NCI-H2107 (cell line): ENCODE measurements around the gene KCNJ5.

Source experiments
- DNase-seq: peaks from one replicate; lab custom pipeline; 2025; lab: John Stamatoyannopoulos, UW

The KCNJ5 gene

DNA sequence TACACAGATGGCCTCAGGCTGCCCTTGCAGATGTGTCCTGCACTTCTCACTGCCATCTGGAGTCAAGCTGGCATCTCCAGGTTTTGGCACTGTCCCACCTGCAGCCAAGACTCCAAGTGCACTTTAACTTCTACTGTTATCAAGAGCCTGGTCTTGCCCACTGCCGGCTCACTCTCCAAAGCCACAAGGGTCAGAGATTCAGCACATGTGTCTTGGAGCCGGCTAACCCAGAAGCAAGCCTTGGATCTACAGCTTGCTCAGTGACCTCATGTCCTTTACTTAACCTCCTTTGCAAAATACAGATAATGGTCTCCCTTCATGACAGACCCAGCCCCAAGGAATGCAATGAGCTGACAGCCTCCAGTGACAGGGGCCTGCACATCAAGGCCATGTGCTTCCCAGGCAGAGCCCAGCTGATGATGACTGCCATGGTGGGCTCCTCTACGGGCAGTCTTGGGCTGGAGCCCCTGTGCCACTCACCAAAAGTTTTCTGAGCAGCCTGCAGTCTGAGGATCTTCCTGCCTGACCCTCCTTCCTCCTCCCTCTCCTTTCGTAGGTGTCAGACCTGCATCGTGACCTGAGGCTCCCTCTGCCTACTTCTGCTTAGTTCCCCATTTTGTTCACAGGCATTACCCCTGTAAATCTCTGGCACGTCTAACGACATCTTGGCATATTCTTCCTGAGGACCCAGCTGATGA is 42.5 kb downstream of the KCNJ5 start:
- DNase-seq, result no peak

DNA sequence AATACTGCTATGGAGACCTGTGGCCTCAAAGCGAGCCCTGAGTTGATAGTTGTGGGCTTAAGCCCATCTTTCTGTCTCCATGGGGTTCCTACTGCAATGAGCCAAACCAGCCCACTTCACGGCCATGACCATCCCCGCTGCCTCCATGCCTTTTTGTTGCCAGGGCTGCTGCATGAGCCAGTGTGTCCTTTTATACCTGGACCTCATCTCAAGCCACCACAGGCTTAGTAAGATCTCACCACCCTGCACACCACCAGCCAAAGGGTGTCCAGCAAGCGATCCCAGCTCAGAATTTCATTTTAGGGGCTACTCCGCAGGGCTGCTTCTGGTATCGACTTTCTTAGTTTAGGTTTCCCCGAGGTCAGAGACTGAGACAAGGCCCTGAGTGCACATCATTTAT is 43.2 kb downstream of the KCNJ5 start:
- no peak for DNase-seq

DNA sequence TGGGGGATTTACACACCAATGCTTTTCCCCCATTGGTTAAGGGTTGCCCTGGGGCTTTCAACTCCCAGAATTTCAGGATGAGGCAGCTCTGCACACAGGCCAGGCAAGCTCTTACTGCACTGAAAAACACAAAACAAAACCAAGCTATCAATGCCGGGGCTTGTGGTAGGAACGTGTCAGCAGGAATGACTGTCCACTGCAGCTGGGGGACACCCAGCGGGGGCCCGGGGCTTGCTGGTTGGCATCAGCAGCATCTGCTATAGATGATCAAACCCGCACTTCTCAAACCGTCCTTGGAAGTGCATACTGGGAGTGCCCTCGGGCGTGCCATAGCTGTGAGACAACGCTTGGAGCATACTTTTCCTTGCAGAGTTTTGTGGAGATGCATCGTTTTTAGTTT is 43.8 kb downstream of the KCNJ5 start:
- DNase-seq, result no peak

DNA sequence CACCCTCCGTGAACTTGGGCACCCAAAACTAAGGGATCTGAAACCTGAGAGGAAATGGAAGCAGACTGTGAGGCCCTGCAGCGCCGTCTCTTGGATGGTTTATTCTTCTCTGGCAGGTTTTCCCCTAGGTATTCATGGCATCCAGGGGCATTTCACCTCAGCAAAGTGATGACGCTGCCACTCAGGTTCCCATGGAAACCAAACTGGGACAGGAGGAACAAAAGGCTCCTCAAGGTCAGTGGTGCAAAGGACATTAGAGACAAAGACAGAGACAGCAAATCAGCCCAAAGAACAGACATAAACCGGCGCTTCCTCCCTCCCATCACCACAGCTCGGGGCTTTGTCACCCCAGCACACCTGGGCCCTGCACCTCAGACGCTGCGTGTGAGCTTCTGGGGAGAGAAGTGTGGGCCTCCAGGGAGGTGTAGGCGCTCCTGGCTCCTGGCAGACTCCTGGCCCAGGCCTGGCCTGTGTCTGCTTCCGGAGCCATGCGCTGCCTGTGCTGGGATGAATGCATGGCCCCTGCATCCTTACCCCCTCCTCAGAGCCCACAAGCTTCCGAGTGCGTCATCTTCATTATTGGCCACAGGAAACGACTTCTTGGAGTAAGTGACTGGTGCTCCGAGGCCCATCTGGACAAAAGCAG is 45.6 kb downstream of the KCNJ5 start:
- peak; percentile 32 for DNase-seq

DNA sequence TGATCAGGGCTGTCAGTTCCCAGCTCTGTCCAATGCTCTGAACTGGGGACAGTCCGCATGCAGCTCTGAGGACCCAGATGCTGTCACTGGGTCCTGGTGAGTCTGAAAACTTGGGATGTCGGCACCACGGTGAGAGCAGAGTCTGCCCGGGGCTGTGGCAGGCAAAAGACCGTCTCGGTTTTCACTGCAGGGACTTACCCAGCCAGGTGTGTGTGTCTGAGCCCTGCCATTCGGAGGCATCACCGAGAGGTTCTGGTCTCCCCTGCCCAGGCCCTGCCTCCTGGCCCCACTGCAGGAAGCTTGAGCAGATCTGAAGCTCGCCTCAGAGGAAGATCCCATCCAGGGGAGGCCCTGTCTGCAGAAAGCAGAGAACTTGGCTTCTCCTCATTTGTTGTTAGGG is 46.3 kb downstream of the KCNJ5 start:
- no peak for DNase-seq

DNA sequence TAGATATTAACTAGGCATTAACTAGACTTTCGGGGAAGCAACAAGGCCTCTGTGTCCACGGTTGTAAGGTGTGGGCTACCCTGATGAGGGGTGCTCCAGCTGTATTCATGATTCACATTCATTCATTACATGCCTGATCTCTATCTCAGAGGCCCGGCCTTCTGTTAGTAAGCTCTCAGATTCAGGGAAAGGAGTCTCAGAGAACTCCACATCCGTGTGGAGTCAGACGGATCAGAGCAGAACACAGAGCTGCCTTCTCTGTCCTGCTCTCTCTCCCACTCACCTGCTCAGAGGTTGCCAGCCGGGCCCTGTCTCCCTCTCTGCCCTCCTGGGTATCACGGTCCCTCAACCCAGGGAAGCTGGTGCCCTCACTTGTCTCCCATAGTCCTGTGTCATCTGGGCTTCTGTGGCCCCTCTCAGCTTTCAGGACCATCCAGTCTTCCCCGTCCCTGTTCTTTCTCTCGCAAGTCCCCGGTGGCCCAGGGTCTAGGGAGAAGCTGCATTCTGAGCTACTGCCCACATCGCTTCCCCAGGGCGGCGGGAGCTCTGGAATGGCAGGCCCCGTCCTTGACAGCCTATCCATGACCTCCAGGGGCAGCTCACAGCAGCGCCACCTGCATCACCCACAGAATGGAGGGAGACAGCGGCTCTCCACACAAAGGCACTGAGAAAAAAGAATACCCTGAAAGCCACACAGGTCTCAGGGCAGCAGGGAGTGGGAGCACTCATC is 47.2 kb downstream of the KCNJ5 start:
- no peak for DNase-seq

DNA sequence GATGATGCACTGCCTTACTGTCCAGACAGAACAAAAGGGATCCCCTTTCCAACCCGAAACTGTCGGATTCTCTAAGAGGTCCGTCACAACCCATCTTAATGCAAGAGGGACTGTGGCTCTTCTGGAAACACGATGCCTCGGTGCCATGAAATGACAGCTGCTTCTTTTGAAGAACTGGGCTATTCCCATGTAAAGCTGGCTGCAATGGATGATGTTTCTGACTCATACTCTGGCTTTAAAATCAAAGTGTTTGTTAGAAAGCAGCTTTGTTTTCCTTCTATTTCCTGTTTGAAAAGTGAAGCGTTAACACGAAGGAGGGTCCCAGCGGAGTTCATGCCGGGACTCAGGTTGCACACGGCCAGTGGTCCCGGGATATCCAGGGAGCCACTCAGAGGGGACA is 48.4 kb downstream of the KCNJ5 start:
- DNase-seq, result no peak

DNA sequence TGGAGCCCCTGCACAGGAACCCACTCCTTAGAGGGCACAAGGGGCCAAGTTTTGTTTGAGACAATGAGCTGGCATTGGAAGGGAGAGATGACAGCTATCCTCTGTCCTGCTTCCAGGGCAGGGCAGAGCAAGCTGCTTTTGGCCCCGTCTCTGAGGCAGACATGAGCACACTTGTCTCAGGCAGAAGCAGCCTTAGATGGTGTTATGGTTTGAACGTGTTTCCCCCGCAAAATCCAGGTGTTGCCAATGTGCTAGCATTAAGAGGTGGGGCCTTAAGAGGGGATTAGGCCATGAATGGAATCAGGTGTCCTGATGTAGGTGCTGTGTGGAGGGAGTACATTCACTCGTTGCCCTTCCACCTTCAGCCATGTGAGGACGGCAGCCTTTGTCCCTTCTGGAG is 49.0 kb downstream of the KCNJ5 start:
- no peak for DNase-seq

DNA sequence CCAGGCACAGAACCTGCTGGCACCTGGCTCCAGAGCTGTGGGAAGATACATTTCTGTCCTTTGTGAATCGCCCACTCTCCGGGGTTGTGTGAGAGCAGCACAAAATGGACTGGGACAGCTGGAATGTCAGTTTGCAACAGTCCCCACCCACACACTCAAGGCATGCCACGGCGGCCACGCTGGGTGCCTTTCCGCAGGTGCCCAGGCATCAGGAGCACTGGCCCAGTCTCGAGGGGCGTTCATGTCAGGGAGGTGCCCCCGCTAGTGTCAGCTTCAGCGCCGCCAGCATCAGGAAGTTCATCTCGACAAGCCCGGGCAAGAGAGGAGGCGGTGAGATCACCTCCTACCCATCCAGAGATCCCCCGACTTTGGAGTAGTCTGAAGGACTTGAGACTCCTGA is 49.4 kb downstream of the KCNJ5 start:
- no peak for DNase-seq

DNA sequence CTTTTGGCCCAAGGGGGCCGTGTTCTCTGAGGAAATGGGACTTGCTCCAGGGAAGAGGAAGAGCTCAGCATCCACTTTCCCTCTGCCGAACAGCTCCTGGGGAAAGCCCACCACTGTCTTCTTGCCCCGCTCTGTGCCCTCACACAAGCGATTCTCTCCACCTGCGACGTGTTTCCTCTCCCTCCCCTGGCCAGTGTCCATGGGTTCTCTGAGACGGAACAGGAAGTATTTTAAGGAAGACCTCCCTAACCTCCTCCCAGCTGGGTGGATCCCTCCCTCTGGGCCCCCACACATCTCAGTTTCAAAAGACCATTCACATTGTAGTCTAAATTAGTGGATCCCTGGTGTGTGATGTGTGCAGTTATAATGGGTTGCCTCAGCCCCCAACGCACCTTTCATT is 50.0 kb downstream of the KCNJ5 start:
- DNase-seq, result no peak

DNA sequence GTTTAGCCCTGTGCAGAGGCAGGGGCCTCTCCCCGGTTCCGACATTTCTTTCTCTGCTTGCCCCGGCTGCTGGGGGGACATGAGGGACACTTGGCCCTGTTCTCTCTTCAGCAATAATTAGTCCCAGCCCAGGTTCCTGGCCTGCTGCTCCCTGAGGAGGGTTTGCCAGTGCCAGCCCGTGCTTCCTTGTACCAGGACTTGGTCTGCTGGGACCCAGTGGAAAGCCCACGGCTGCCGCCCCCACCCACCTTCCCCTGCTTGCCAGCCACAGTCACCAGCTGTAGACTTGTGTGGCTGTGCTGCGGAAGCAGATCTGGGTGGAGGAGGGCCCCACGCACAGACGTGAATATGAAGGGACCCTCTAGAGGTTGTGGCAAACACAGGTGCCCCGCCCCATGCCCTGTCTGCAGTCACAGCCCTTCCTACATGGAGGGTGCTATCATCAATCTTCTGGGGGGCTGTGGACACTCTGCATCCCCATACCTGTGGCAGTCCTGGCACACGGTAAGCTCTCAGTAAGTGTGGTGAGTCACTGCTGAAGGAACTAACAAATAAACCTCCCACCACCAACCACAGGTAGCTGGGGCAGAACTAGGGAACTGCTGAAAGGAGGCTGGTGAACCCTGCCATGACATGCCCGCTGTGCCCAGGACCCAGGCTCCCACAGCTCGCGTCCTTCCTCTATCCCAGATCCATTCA is 50.6 kb downstream of the KCNJ5 start:
- no peak for DNase-seq

DNA sequence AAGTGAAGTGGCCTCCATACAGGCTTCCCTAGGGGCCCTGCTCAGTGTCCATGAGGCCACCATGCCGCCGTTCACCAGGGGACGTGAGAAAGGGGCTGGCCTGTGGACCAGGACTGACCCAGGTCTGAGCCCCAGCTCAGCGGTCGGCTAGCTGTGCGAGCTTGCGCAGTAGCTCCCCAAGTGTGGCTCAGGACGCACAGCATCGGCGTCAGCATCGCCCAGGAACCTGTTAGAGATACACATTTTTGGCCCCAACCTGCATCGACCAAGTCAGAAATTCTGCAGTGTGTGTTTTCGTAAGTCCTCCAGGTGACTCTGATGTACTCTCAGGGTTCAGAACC is 51.1 kb downstream of the KCNJ5 start:
- DNase-seq, result no peak

DNA sequence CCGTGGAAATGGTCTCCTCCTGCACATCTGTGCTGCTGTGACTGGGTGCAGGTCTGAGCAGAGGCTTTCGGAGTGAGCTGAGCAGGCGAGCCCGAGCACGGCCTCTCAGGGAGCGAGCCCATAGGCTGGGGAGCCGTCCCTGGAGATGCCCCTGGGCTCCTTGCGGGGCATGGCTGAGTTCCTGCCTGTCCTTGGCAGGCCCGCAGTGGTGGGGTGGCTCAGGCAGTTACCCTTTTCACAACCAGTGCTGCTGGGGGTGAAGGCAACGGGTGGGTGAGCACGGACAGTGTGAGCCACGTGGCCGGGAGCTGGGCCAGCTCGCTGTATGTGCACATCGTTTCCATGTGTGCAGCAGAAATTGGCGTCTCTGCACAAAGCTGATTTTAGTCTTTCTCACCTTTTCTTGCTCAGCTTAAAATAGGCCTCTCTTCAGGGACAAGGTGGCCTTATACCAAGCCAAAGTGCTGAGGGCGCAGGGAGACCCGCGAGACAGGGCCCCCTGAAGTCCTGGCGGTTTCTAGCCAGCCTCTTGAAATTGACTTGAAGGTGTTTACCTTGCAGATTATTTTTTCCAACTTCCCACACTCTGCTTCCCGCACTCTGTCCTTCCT is 51.8 kb downstream of the KCNJ5 start, which contains the start of gene TP53AIP1:
TSS of gene TP53AIP1 (minus strand) at position 55 of the 611 bp plus-strand sequence. CDS start 5,053 bp downstream, outside the sequence.
- DNase-seq, result no peak

DNA sequence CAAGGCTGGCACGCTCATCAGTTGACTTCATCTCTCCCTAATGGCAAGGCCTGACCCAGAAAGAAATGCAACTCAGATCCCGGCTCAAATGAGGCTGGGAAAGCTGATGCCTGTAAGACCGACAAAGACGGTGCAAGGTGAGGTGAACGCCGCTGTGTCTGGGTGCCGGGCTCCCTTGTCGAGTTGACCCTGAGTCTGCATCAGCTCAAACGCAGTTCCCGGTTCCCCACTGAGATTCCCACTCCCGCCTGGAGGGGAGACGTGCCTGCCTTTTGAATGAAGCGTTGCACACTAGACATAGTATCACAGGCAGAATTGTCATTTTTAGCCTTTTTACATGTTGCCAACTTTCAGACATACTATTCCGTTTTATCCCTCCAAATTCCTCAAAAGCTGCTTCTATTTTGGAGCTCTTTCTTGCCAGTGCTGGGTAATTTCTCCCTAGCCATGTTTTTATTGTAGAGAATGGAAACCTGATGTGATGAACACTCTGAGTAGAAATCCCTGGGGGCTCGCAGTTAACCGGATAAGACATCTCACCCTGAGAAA is 52.3 kb downstream of the KCNJ5 start:
- no peak for DNase-seq

DNA sequence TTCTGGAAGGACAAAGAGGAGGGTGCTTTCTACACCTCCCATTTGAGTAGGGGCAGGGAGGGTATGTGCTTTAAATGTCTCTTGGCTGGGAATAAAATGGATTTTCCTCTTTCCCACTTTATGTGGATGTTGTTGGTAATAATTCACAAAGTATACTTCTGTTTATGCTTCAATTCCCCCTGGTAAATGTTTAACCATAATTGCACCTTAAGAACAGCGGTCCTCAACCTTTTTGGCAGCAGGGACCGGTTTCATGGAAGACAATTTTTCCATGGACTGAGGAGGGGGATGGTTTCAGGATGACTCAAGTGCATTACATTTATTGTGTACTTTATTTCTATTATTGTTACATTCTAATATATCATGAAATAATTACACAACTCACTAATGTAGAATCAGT is 55.5 kb downstream of the KCNJ5 start:
- no peak for DNase-seq

DNA sequence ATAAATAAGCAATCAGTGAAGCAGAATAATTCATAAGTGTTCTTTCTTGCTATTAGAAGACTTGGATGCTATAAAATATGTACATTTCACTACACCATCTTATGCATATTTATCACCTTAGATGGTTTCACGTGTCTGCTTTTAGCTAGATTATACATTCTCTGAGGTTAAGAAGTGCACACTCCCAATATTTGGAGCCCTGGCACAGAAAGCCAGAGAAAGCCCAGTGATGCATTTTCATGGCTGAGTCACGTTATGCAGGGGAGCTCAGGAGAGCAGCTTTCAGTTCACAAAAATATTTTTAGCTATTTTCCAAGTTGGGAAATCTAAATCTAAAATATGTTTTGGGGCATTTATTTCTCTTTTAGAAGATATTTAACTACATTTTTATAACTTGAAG is 56.6 kb downstream of the KCNJ5 start:
- DNase-seq, result no peak

DNA sequence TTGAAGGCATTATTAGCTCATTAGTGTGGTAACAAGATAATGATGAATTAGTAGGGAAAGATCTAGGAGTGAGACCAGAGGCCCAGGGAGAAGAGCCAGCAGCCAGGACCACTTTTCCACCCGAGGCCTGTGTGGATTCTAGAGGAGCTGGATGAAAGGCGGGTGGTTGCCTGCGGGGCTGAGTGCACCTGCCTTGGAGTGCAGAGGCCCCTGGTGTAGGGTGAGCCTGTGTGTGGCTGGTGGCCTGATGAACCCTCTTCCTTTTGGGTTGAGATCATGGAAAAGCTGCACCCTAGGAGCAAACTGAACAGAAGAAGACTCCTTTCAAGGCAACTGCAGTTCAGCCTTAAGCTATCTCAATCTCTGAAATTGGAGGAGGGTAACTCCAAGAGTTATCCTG is 57.4 kb downstream of the KCNJ5 start:
- no peak for DNase-seq

DNA sequence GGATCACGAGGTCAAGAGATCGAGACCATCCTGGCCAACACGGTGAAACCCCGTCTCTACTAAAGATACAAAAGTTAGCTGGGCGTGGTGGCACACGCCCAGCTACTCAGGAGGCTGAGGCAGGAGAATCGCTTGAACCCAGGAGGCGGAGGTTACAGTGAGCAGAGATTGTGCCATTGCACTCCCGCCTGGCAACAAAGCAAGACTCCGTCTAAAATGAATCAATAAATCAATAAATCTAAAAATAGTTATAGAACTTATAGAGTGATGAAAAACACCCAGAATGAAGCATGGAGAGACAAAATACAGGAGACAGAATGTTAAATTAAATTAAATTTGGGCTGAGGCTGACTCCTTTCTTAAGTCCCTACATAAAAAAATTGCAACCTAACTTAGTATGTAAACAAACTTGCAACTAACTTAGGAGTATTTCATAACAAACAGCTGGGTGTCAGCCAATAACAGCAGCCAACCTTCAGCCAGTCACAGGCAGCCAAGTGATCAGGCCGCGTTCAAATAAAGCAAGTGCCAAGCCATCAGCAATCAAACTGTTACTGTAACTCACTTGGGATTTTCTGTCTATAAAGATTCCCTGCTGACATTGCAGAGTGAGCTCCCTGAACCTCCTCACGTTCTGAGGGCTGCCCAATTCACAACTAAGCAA is 58.8 kb downstream of the KCNJ5 start:
- DNase-seq, result no peak

DNA sequence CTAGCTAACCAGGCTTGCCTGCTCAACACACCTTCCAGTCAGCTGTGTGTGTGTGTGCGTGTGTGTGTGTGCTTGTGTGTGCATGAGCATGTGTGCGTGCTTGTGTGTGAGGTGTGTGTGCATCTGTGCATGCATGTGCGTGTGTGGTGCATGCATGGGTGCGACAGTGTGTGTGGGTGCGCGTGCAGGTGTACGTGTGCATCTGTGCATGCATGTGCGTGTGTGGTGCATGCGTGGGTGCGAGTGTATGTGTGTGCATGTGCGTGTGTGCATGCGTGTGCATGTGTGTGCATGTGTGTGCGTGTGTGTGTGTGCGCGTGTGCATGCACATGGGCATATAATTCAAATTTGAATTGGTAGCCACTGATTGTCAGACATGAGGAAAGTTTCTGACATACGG is 62.0 kb downstream of the KCNJ5 start:
- DNase-seq, result no peak

DNA sequence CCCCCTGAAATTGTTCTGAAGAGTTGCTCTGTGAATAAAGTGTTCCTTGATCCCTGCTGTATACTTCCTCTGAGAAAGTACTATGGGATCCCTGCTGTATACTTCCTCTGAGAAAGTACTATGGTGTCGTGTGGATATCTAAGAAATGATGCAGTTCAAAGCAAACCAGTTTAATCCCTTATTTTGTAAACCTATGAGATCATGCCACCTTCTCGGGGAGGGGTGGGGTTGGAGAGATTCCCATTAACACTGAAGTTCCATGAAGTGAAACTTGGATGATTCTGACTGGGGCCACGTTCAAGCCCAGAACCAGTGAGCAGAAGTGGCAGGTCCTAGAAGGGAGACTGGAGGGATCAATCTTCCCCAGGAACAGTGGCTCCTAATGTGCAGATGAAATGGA is 64.5 kb downstream of the KCNJ5 start:
- DNase-seq, result no peak

DNA sequence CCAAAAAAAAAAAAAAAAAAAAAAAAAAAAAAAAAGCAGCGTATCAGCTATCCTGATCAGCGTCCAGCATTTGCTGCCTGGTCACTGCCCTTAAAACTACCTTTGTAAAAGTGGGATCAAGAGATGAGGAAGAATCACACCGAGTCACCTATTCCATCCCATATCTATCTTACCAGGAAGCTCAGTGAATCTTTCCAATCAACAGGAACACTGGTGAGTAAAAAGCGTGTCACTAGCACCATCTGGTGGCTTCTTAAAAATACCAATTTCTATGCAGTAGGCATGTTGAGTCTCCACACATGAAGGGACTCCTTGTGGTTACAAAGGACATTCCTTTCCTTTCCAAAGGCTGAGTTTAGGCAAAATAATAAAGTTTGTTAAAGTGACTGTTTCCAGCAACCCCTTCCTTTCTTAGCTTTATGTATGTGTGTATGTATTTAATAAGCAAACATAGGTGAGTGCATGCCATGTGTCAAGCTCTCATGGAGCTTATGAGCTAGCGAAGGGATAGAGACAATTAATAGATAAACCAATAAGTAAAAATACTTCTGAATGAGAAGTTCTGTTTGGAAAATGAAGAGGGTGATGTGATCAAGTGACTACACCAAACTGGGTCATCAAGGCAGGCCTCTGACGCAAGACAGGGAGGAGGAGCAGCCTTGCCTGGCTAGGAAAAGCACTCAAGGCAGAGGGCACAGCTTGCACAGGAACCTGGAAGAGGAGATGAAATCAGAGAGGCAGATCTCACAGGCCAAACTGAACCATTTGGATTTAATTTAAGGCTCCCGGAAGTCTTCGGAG is 65.4 kb downstream of the KCNJ5 start:
- no peak for DNase-seq
